Hematopoietic multipotent progenitor cell treated with erythropoietin and hydrocortisone succinate and interleukin-3 and kit ligand, for 8 days (in vitro differentiated cells): Measurements from ENCODE around the gene GNG7.
"Not testable (repeated sequence)": the region's sequence is repeated elsewhere in the genome, so short reads cannot be mapped to it uniquely, and the experiment has no call there.

Experiments used
- DNase-seq: peaks from one replicate; pipeline ENCODE4 v3.0.0-alpha.2; 2015

The GNG7 gene

GRCh38 chr19:2668175-2668763 is 34.2 kb downstream of the GNG7 start:
- DNase-seq = no peak

DNA sequence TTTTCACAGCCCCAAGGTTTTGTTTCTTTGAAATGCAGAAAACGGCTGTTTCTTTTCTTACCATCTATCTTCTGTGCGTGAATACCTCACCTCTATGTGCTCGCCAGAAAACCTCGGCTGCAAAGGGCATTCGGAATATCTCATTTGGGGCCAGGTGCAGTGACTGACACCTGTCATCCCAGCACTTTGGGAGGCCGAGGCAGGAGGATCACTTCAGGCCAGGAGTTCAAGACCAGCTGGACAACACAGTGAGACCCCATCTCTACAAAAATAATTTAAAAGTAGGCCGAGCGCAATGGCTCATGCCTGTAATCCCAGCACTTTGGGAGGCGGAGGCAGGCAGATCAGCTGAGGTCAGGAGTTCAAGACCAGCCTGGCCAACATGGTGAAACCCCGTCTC is 35.1 kb downstream of the GNG7 start:
- not testable (repeated sequence) for DNase-seq

- DNase-seq = no peak
These were observed 36.0 kb downstream of the GNG7 start for GRCh38 chr19:2666344-2666994.

- no peak for DNase-seq
These were observed 37.4 kb downstream of the GNG7 start for GRCh38 chr19:2665103-2665502.

DNA sequence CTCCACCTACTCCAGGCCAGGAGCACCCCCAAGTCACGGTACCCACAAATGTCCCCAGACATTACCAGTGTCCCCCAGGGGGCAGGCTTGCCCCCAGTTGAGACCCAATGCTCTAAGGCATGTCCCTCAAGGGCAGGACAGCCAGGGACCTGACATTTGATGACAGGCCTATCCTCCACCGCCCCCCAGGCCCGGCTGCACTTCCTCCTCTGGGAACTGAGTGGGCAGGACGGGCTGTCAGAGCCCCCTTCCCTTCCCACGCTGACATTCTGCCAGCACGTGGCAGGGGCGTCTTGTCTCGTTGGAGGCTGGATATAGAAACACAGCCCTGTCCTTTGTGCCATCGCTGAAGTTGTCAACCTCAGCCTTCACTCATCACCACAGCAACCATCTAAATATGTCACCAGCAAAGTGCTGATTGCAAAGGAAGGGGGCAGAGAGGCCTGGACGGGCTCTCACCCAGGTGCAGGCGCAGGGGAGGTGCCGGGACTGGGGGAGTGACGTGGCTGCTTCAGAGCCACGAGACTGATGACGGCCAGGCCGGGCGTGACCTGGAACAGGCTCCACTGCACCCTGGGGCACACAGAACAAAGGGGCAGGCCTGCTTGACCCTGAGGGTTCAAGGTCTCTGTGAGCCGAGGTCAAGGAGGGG is 38.4 kb downstream of the GNG7 start:
- DNase-seq = peak; percentile 20

GRCh38 chr19:2661615-2662014 is 40.9 kb downstream of the GNG7 start:
- peak; percentile 34 for DNase-seq

DNA sequence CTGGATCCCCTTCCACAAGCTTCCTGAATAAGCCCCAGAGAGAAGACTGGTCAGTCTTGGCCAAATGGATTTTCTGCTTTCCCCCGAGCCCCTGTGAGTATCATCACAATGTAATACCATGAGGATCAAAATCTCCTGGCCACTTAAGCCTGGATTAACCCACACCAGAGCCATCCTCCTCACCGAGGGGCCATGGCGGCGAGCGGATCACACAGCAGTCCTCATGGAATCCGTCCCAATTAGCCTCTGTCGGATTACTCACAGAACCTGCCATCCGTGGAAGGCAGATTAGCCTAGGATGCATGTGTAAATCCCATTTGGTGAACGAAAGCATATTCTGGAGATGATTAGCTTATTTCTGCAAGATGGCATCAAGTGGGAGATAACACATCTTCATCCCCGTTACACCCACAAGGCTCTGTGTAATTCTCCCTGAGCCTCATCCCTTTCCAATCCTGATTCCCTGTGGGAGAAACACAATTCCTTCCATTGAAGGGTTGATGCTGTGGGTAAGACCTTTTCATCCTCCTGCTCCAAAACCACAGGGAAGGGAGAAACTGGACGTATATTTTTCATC is 42.5 kb downstream of the GNG7 start:
- DNase-seq = no peak

GRCh38 chr19:2656533-2656932 is 46.0 kb downstream of the GNG7 start:
- DNase-seq = no peak

GRCh38 chr19:2653710-2654707 is 48.5 kb downstream of the GNG7 start:
- DNase-seq = no peak

- no peak for DNase-seq
These were observed 49.3 kb downstream of the GNG7 start for GRCh38 chr19:2653218-2653617.

GRCh38 chr19:2652504-2653099 is 49.9 kb downstream of the GNG7 start:
- DNase-seq = no peak

- not testable (repeated sequence) for DNase-seq
These were observed 51.3 kb downstream of the GNG7 start for GRCh38 chr19:2651002-2651733.

- no peak for DNase-seq
These were observed 52.0 kb downstream of the GNG7 start for GRCh38 chr19:2650515-2650914.

DNA sequence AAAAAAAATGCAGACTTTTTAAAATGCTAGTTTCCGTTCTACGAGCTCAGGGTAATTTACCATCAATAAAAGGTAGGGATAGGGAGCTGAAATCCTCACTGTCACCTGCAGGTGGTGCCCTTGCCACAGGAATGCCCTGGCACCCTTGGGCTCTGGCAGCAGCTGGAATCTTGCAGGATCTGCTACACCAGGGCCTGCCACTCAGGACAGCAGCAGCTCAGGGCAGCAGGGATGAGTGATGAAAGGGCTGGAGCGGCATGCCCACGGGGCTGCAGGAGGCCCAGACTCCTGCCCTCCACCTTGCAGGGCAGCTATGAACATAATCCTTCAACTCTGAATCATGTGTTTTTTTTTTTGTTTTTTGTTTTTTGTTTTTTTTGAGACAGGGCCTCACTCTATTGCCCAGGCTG is 54.0 kb downstream of the GNG7 start:
- peak; percentile 78 for DNase-seq

- DNase-seq = no peak
These were observed 54.4 kb downstream of the GNG7 start for GRCh38 chr19:2648099-2648498.

DNA sequence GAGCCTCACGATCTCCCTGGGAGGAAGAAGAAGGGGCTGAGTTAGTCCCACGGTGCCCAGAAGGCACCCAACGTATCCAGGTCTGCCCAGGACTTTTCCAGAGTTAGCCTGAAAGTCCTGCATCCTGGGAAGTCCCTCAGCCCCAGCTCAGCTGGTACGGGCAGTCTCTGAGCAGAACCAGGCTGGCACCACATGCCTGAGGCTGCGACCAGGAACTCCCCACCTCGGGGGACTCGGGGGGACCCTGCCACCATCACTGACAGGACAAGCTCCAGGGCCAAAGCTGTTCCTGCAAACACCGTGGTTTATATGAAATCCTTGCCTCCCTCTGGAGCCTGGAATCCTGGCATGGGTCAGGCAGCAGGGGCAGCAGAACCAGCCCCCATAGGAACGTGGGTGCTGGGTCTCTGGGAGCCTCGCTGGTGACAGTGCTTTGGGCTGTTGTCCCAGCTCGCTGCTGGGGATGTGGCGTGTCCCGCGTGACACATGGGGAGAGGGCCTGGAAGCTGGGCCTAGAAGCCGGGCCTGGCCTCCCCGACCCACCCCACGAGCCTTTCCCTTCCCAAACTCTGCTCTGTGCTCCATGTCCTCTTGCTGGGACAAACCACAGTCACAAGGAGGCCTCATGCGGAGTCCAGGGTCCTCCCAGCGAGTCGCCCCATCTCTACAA is 55.5 kb downstream of the GNG7 start:
- DNase-seq = no peak

DNA sequence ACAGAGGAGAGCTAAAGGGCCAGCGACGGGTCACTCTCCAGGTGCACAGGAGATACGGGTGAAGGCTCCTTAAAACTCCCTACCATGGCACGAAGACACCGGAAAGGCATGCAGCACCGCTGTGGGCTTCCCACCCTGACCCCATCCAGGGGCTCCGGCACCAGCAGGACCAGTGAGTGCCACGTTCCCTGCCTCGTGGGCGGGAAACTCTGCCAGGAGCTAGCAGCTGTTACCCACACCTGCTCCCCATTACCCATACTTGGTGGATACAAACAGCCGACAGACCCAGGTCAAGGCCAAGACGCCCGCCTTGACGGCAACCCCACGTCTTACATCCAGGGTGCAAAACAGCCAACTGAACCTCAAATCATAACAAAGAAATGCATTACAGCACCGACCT is 56.7 kb downstream of the GNG7 start:
- no peak for DNase-seq

DNA sequence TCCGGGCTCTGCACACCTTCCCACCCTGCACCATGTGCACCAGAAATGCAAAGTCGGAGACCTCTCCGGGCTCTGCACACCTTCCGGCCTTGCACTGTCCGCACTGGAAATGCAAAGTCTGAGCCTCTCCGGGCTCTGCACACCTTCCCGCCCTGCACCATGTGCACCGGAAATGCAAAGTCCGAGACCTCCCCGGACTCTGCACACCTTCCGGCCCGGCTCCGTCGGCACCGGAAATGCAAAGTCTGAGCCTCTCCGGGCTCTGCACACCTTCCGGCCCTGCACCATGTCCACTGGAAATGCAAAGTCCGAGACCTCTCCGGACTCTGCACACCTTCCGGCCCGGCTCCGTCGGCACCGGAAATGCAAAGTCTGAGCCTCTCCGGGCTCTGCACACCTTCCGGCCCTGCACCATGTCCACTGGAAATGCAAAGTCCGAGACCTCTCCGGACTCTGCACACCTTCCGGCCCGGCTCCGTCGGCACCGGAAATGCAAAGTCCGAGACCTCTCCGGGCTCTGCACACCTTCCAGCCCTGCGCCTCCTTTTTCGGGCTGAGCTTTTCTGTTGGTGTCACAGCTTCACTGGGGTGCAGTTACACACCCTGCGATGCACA is 59.3 kb downstream of the GNG7 start:
- not testable (repeated sequence) for DNase-seq

- DNase-seq = no peak
These were observed 61.2 kb downstream of the GNG7 start for GRCh38 chr19:2641332-2641698.

- DNase-seq = no peak
These were observed 61.7 kb downstream of the GNG7 start for GRCh38 chr19:2640563-2641331.
